Type B pancreatic cell (in vitro differentiated cells): ENCODE results near the gene TIMM22. TPM values are rescaled to one million over a fixed set of nuclear protein-coding genes. Genes with fewer than 3 reads are reported as not detected.
"Not testable (repeated sequence)": the region's sequence is repeated elsewhere in the genome, so short reads cannot be mapped to it uniquely, and the experiment has no call there.

Source experiments
- DNase-seq: peaks from one replicate; pipeline ENCODE4 v3.0.0; 2021; ENCODE audit warnings: mixed read lengths; ENCODE audit not compliant: unreplicated experiment; ENCODE audit errors: extremely low spot score
- H3K27ac Mint-ChIP-seq: 2 replicates; pipeline ENCODE4 v1.8.0; 2021; ENCODE audit warnings: mild to moderate bottlenecking, mixed read lengths
- H3K27me3 Mint-ChIP-seq: 2 replicates; pipeline ENCODE4 v1.8.0; 2021; ENCODE audit warnings: mixed read lengths
- H3K36me3 Mint-ChIP-seq: 2 replicates; pipeline ENCODE4 v1.8.0; 2021; ENCODE audit warnings: mixed read lengths
- H3K4me1 Mint-ChIP-seq: one replicate; pipeline ENCODE4 v1.8.0; 2021; ENCODE audit warnings: mixed read lengths; ENCODE audit not compliant: unreplicated experiment
- H3K4me3 Mint-ChIP-seq: 2 replicates; pipeline ENCODE4 v1.8.0; 2021; ENCODE audit warnings: mild to moderate bottlenecking, mixed read lengths
- H3K9me3 Mint-ChIP-seq: 2 replicates; pipeline ENCODE4 v1.8.0; 2021; ENCODE audit warnings: mixed read lengths
- total RNA-seq: library from RNA; stranded (reverse); gene quantifications from 2 replicates; pipeline ENCODE4 v1.2.1, GENCODE V29; 2021; ENCODE audit warnings: low replicate concordance
- TF ChIP-seq, protein P1 (sequence below): fragments of 200-600 bp; sonication (generic); conservative IDR thresholded peaks from 2 replicates; pipeline ENCODE4 v1.5.0; 2021; ENCODE audit warnings: antibody characterized with exemption, mild to moderate bottlenecking

Gene TIMM22
- total RNA-seq, 1 donor from 2014 or later: 20.1 TPM

DNA sequence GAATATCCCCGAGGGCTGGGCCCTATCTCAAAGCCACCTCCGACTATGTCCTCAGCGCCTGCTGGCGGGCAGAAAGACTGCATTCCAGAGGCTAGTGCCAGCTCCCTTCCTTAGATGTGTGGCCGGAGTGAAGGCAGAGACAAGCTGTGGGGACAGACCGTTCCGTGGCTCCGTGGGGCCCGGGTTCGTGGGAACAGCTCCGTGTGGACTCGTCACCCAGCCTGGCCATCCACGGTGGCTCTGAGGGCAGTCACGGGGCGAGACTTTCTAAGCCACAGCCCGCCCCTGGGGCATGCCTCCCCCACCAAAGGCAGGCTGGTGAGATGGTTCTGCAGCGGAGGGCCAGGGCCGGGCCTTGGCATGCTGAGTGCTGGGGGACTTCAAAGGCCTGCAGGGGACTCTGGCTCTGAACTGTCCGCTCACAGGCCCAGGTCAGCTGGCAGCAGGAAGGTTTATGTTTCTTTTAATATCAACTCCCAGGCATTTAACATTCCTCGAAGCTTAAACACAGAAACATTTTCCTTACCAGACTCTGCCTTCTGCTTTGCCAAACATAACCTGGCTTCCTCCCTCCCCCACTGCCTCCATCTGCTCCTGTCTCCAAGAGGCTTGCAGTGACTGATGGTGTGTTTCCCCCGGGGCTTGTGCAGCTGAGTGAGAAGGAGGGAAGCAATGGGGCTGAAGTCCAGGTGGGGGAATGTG is 50.4 kb downstream of the TIMM22 start:
- no peak for DNase-seq
- no peaks in the 10 kb centered on the region for H3K27me3 Mint-ChIP-seq
- no peak overlapping the region for H3K4me3 Mint-ChIP-seq
- TF ChIP-seq, protein P1, sequence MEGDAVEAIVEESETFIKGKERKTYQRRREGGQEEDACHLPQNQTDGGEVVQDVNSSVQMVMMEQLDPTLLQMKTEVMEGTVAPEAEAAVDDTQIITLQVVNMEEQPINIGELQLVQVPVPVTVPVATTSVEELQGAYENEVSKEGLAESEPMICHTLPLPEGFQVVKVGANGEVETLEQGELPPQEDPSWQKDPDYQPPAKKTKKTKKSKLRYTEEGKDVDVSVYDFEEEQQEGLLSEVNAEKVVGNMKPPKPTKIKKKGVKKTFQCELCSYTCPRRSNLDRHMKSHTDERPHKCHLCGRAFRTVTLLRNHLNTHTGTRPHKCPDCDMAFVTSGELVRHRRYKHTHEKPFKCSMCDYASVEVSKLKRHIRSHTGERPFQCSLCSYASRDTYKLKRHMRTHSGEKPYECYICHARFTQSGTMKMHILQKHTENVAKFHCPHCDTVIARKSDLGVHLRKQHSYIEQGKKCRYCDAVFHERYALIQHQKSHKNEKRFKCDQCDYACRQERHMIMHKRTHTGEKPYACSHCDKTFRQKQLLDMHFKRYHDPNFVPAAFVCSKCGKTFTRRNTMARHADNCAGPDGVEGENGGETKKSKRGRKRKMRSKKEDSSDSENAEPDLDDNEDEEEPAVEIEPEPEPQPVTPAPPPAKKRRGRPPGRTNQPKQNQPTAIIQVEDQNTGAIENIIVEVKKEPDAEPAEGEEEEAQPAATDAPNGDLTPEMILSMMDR: no peak
- no peaks in the 10 kb centered on the region for H3K9me3 Mint-ChIP-seq
- H3K36me3 Mint-ChIP-seq: peaks cover 5% of the 10 kb centered on the region
- peak overlapping the region; percentile 61 for H3K27ac Mint-ChIP-seq
- H3K4me1 Mint-ChIP-seq: peaks cover 25% of the 10 kb centered on the region

DNA sequence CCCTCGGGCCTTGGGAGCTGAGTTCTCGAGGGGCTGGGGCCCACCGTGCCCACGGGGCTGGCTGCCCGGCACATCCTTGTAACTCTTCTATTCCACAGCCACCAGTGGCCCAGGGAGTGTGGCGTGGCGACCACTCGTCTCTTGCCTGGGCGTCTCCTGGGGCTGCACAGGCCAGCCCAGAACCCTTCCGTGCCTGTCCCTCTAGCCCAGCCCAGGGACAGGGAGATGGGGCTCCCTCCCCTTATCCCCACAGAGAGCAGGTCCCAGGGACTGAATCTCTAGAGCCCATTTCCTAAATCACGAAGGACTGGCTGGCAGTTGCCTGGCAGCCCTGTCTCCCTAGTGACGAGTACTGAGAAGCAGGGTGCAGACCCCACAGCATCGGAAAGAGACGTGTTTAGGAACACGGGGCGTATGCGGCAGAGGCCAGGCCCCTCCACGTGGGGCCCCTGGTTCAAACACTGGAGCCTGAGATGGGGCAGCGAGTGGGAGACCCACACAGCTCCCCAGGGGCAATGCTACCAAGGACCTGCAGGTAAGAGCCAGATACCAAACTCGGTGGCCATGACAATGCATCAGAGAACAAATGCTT is 51.0 kb downstream of the TIMM22 start:
- Mint-ChIP-seq H3K36me3 (no peaks in the 10 kb centered on the region), H3K4me1 (peaks cover 19% of the 10 kb centered on the region), H3K27ac (peak overlapping the region; percentile 61), H3K9me3 (no peaks in the 10 kb centered on the region), H3K4me3 (no peak overlapping the region), H3K27me3 (no peaks in the 10 kb centered on the region)
- TF ChIP-seq, protein P1: no peak
- DNase-seq: no peak

DNA sequence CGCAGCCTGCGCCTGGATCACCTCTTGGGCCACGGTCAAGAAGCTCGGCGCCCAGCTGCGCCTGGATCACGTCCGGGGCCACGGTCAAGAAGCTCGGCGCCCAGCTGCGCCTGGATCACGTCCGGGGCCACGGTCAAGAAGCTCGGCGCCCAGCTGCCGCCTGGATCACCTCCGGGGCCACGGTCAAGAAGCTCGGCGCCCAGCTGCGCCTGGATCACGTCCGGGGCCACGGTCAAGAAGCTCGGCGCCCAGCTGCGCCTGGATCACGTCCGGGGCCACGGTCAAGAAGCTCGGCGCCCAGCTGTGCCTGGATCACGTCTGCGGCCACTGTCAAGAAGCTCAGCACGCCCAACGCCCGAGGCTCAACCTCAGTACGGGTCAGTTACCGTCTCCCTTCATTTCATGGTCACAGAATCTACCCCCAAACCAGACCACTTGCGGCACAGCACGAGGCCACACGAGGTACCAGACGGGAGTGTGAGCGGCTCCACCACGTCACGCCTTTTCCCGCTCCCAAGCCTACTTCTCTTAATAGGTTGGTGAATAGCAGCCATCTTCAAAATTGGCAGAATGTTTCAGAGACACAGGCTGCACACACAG is 51.7 kb downstream of the TIMM22 start:
- H3K27ac Mint-ChIP-seq, H3K4me3 Mint-ChIP-seq, H3K36me3 Mint-ChIP-seq, H3K27me3 Mint-ChIP-seq, DNase-seq, H3K9me3 Mint-ChIP-seq: not testable (repeated sequence)
- peaks cover 19% of the 10 kb centered on the region for H3K4me1 Mint-ChIP-seq

DNA sequence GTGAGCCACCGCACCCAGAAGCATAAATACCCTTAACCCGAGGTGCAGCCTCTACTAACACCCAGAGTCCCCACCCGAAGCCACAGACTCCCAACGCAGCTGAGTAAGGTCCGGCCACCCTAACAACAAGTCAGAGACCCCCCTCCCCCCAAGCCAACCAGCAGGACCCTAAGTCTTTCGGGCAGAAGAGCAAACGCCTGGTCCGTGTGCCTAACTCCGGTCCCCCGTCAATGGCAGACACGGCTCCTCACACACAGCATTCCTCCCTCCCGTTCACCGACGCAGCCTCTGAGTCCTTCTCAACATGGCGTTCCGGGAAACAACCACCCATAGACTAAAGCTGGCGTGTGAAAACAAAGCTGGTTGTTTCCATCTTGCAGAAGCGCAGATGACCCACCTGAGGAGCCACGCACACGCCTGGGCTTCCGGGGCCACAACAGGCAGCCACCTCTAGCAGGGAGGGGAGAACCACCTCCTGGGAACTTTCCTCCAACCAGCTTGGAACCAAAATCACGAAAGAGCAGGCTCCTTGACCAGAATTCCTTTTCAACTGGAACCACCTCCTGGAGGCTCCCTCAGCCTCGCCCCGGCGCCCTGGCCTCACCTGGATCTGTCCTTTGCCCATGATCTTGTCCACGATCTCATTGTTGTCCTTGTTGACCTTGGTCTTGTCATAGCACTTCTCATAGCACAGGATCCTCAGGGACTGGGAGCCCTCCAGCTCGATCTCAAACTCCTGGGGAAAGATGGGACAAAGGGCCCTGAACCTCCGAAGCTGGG is 52.7 kb downstream of the TIMM22 start:
- DNase-seq: no peak
- Mint-ChIP-seq H3K9me3 (no peaks in the 10 kb centered on the region), H3K27ac (no peak overlapping the region), H3K36me3 (no peaks in the 10 kb centered on the region), H3K4me1 (peaks cover 17% of the 10 kb centered on the region), H3K4me3 (no peak overlapping the region), H3K27me3 (no peaks in the 10 kb centered on the region)
- TF ChIP-seq, protein P1: no peak

DNA sequence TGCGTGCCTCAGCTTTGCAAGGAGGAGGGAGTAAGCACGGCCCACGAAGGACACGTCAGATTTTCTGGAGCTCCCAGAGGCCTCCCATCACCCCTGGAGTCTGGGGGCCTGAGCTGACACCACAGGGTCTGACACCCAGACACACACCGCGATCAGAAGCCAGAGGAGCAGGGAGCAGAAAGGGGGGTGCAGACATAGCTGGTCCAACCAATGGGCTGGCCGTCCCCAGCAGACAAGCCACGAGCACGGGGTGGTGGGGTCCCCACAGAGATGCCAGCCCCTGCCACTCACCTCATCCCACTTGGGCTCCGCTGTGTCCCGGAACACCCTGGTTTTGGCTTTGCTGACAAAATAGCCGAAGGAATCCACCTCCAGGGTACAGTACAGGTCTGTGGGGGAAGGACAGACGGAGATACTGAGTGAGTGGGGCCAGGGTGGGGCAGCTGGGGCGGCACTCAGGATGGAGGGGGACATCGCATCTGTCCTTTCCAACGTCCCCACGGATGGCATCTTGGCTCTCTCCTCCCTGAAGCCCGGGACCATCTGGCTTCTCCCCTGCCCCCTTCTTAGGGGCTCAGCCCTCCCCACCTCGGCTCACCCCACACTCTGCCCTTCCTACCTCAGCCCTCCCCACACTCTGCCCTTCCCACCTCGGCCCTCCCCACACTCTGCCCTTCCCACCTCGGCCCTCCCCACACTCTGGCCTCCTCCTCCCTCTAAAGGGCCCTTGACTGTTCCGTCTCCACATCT is 53.5 kb downstream of the TIMM22 start:
- no peaks in the 10 kb centered on the region for H3K9me3 Mint-ChIP-seq
- H3K4me3 Mint-ChIP-seq: no peak overlapping the region
- H3K27ac Mint-ChIP-seq: peak overlapping the region; percentile 39
- no peaks in the 10 kb centered on the region for H3K36me3 Mint-ChIP-seq
- TF ChIP-seq, protein P1: no peak
- peaks cover 10% of the 10 kb centered on the region for H3K4me1 Mint-ChIP-seq
- no peaks in the 10 kb centered on the region for H3K27me3 Mint-ChIP-seq
- DNase-seq: no peak
